ENCODE data around the gene COTL1. TPM values are rescaled to one million over a fixed set of nuclear protein-coding genes. Genes with fewer than 3 reads are reported as not detected.

The COTL1 gene
- total and polyA plus RNA-seq, 2 of the 13 experiments (the other 11 are each of a cell fraction or from before 2014, with no cell fraction given), result 8.7 to 16.9 TPM

DNA sequence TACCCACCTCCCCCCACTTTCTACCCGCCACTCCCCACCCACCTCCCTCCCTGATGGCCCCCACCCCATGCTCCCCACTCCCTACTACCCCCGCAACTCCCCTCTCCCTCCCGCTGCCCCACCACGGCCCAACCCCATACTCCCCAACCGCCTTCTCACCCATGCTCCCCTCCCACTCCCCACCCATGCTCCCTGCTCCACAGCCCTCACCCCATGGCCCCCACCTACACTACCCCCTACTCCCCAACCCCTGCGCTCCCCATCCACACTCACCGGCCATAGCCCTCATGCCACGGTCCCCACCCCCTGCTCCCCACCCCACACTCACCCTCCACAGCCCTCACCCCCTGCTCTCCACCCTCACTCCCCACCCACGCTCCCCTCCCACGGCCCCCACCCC, 13.9 kb downstream of the COTL1 start:
- Histone ChIP-seq H2AFZ (ENCODE audit: low read length) (no peak overlapping the region), H3K4me1 (ENCODE audit: insufficient read depth, low read length) (peaks cover 49% of the 10 kb centered on the region), H3K9me3 (ENCODE audit: low read length) (0 out of 2 replicates have a peak, but pooled peaks cover 5% of the 10 kb centered on the region), H3K27me3 (ENCODE audit: control insufficient read depth in 1 of 2, insufficient read depth in 2 of 2, low read length in 2 of 2) (no peaks in the 10 kb centered on the region), H3K79me2 (ENCODE audit: insufficient read depth, low read length) (no peaks in the 10 kb centered on the region), H3K9ac (ENCODE audit: insufficient read depth, low read depth, low read length) (no peak overlapping the region), H4K20me1 (ENCODE audit: insufficient read depth, low read length) (no peaks in the 10 kb centered on the region), H3K36me3 (replicated peaks in 1 of 2; ENCODE audit: control insufficient read depth in 1 of 2, insufficient read depth in 2 of 2, low read length in 2 of 2) (no peaks in the 10 kb centered on the region; a peak in 1 of 5 replicates), H3K4me3 (replicated peaks in 1 of 3; ENCODE audit: insufficient read depth in 1 of 3, low read depth in 2 of 3, low read length in 3 of 3) (no peak overlapping the region), H3K4me2 (ENCODE audit: low read depth, low read length) (no peak overlapping the region), H3K27ac (ENCODE audit: extremely low read length, insufficient read depth, low read length) (no peak overlapping the region)
- ChIA-PET POLR2A (no interaction called here), CTCF (ENCODE audit: low intra/inter-chr PET ratio, low total read pairs) (no interaction called here)
- in situ Hi-C loops (cut with HindIII; ENCODE audit: extremely low pct_ligation_motif_present, low pct_unique_long_range_greater_than_20kb) (no loop called here), intact Hi-C loops (cut with micrococcal nuclease; ENCODE audit: unreplicated experiment) (no loop called here)
- WGBS (ENCODE audit: low lambda C conversion rate), result 91% methylated on average over 10 of the region's 10 CpGs
- no peak for FAIRE-seq
- ATAC-seq, result no peak
- TF ChIP-seq, protein P1, sequence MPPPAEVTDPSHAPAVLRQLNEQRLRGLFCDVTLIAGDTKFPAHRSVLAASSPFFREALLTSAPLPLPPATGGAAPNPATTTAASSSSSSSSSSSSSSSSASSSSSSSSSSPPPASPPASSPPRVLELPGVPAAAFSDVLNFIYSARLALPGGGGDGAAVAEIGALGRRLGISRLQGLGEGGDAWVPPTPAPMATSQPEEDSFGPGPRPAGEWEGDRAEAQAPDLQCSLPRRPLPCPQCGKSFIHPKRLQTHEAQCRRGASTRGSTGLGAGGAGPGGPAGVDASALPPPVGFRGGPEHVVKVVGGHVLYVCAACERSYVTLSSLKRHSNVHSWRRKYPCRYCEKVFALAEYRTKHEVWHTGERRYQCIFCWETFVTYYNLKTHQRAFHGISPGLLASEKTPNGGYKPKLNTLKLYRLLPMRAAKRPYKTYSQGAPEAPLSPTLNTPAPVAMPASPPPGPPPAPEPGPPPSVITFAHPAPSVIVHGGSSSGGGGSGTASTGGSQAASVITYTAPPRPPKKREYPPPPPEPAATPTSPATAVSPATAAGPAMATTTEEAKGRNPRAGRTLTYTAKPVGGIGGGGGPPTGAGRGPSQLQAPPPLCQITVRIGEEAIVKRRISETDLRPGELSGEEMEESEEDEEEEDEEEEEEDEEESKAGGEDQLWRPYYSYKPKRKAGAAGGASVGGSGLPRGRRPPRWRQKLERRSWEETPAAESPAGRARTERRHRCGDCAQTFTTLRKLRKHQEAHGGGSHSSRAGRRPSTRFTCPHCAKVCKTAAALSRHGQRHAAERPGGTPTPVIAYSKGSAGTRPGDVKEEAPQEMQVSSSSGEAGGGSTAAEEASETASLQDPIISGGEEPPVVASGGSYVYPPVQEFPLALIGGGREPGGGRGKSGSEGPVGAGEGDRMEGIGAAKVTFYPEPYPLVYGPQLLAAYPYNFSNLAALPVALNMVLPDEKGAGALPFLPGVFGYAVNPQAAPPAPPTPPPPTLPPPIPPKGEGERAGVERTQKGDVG (CRISPR knock-in tag; IDR thresholded peaks at IDR 0.05; ENCODE audit: borderline replicate concordance), result no peak
- TF ChIP-seq HNRNPH1 (optimal IDR thresholded peaks at IDR 0.05; ENCODE audit: low read depth, low read length), result no peak
- TF ChIP-seq, protein P2, sequence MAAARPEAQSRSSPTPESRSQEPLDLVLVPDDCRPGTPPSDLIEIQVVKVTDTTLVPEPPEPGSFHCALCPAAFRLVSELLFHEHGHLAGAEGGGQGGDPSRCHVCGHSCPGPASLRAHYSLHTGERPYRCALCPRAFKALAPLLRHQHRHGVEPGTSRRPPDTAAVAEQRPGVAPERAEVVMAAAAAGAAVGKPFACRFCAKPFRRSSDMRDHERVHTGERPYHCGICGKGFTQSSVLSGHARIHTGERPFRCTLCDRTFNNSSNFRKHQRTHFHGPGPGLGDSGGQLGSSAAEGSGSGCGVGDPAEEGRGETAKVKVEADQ (CRISPR knock-in tag; IDR thresholded peaks at IDR 0.05; ENCODE audit: borderline replicate concordance), result no peak
- TF ChIP-seq ZBTB21 (CRISPR knock-in tag; IDR thresholded peaks at IDR 0.05), result no peak
- TF ChIP-seq, protein P3, sequence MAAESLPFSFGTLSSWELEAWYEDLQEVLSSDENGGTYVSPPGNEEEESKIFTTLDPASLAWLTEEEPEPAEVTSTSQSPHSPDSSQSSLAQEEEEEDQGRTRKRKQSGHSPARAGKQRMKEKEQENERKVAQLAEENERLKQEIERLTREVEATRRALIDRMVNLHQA (CRISPR knock-in tag; IDR thresholded peaks at IDR 0.05), result no peak
- no peak for TF ChIP-seq KLF9 (CRISPR knock-in tag; IDR thresholded peaks at IDR 0.05; ENCODE audit: low read depth)
- BruUV-seq (replicated peaks), result no TSS peak
- no peak for DNase-seq (ENCODE audit: low spot score)
